Testis (tissue), 2 donors: Measurements from ENCODE around the gene CDH4.

Source experiments
- POLR2A ChIP-seq: fragments of 450-650 bp; IDR thresholded peaks from one replicate; pipeline ENCODE4 v1.6.1; 2017; ENCODE audit warnings: antibody characterized with exemption, mild to moderate bottlenecking, moderate library complexity
- TF ChIP-seq, protein P1 (sequence below), 3 experiments: fragments of 450-650 bp in 2 of 3; fragments of 200-600 bp in 1 of 3; sonication (generic) in 1 of 3; IDR thresholded peaks; one replicate each; pipeline ENCODE4 v1.5.1; 2016 to 2019; ENCODE audit warnings: antibody characterized with exemption in 3 of 3, mild to moderate bottlenecking in 2 of 3, moderate library complexity in 1 of 3

DNA sequence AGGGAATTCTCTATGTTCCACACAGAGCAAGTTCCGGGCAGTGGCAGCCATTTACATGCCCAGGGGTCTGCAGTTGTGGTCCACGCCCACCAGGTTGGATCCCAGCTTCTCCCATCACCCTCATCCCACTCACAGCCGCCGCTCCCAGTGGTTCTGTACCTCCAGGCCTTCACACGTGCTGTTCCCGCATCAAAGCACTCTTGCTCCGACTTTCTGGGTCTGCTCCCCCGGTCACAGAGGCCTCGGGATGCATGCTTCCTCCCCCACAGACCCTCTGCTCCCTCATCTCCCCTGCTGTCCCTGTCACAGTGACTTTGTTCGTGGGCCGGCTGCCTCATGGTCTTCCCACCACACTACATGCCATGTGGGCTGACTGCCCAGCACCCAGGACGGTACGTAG is 481.2 kb downstream of the CDH4 start:
- TF ChIP-seq, protein P1, sequence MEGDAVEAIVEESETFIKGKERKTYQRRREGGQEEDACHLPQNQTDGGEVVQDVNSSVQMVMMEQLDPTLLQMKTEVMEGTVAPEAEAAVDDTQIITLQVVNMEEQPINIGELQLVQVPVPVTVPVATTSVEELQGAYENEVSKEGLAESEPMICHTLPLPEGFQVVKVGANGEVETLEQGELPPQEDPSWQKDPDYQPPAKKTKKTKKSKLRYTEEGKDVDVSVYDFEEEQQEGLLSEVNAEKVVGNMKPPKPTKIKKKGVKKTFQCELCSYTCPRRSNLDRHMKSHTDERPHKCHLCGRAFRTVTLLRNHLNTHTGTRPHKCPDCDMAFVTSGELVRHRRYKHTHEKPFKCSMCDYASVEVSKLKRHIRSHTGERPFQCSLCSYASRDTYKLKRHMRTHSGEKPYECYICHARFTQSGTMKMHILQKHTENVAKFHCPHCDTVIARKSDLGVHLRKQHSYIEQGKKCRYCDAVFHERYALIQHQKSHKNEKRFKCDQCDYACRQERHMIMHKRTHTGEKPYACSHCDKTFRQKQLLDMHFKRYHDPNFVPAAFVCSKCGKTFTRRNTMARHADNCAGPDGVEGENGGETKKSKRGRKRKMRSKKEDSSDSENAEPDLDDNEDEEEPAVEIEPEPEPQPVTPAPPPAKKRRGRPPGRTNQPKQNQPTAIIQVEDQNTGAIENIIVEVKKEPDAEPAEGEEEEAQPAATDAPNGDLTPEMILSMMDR (IDR thresholded peaks at IDR 0.05): no peak
- TF ChIP-seq POLR2A: no peak
